H9 (cell line): ENCODE data around the gene JMJD1C. TPM values are rescaled to one million over a fixed set of nuclear protein-coding genes. Genes with fewer than 3 reads are reported as not detected.

Source experiments
- DNase-seq: peaks from one replicate; pipeline ENCODE4 v3.0.0-alpha.2; 2017
- H2AFZ ChIP-seq: one replicate; pipeline ENCODE4 v1.6.1; 2013; ENCODE audit warnings: mild to moderate bottlenecking, low read length, control low read depth, moderate library complexity
- H2AK5ac ChIP-seq: 2 replicates; pipeline ENCODE4 v1.6.1; 2013; ENCODE audit warnings: low read length, control low read depth, mixed read lengths; ENCODE audit not compliant: insufficient read length
- H2BK120ac ChIP-seq: one replicate; pipeline ENCODE4 v1.6.1; 2013; ENCODE audit warnings: low read depth, mild to moderate bottlenecking, low read length, control low read depth, inconsistent platforms; ENCODE audit not compliant: poor library complexity, severe bottlenecking
- H2BK12ac ChIP-seq: 2 replicates; pipeline ENCODE4 v1.6.1; 2013; ENCODE audit warnings: low read length, control low read depth, mixed read lengths, low read depth; ENCODE audit not compliant: insufficient read length
- H2BK15ac ChIP-seq: 2 replicates; pipeline ENCODE4 v1.6.1; 2013; ENCODE audit warnings: low read depth, low read length, control low read depth
- H2BK20ac ChIP-seq: one replicate; pipeline ENCODE4 v1.6.1; 2013; ENCODE audit warnings: low read depth, mild to moderate bottlenecking, low read length, control low read depth, inconsistent platforms; ENCODE audit not compliant: poor library complexity, severe bottlenecking
- H2BK5ac ChIP-seq: 2 replicates; pipeline ENCODE4 v1.6.1; 2013; ENCODE audit warnings: low read length, control low read depth, mixed read lengths; ENCODE audit not compliant: insufficient read length
- H3K14ac ChIP-seq: 2 replicates; pipeline ENCODE4 v1.6.1; 2013; ENCODE audit warnings: low read length, control low read depth; ENCODE audit not compliant: insufficient read depth
- H3K18ac ChIP-seq: 2 replicates; pipeline ENCODE4 v1.6.1; 2013; ENCODE audit warnings: low read depth, mild to moderate bottlenecking, mixed read lengths, low read length, control low read depth; ENCODE audit not compliant: insufficient read length
- H3K23ac ChIP-seq: 2 replicates; pipeline ENCODE4 v1.6.1; 2013; ENCODE audit warnings: low read length, control low read depth, mixed read lengths, low read depth; ENCODE audit not compliant: insufficient read length
- H3K23me2 ChIP-seq: 2 replicates; pipeline ENCODE4 v1.6.1; 2013; ENCODE audit warnings: low read depth, mild to moderate bottlenecking, mixed read lengths, low read length, control low read depth; ENCODE audit not compliant: insufficient read length, poor library complexity, severe bottlenecking
- H3K27ac ChIP-seq: 2 replicates; pipeline ENCODE4 v1.5.1; 2013; ENCODE audit warnings: low read length, control low read depth, mixed read lengths, low read depth; ENCODE audit not compliant: insufficient read length
- H3K27me3 ChIP-seq: 2 replicates; pipeline ENCODE4 v1.6.1; 2013; ENCODE audit warnings: low read length, control low read depth, inconsistent platforms; ENCODE audit not compliant: insufficient read depth
- H3K4ac ChIP-seq: 2 replicates; pipeline ENCODE4 v1.6.1; 2013; ENCODE audit warnings: low read depth, mild to moderate bottlenecking, control low read depth, inconsistent platforms, low read length, moderate library complexity
- H3K4me1 ChIP-seq: 2 replicates; pipeline ENCODE4 v1.6.1; 2013; ENCODE audit warnings: low read length, control low read depth, inconsistent platforms; ENCODE audit not compliant: insufficient read depth
- H3K4me2 ChIP-seq: 2 replicates; pipeline ENCODE4 v1.6.1; 2013; ENCODE audit warnings: low read length, control low read depth, mixed read lengths; ENCODE audit not compliant: insufficient read length, insufficient read depth
- H3K56ac ChIP-seq: 2 replicates; pipeline ENCODE4 v1.6.1; 2013; ENCODE audit warnings: low read depth, mild to moderate bottlenecking, mixed read lengths, low read length, control low read depth; ENCODE audit not compliant: insufficient read length
- H3K79me1 ChIP-seq: 2 replicates; pipeline ENCODE4 v1.6.1; 2013; ENCODE audit warnings: low read depth, mild to moderate bottlenecking, moderate library complexity, low read length, control low read depth, inconsistent platforms; ENCODE audit not compliant: insufficient read depth, poor library complexity, severe bottlenecking
- H3K79me2 ChIP-seq: 2 replicates; pipeline ENCODE4 v1.6.1; 2013; ENCODE audit warnings: low read length, control low read depth, inconsistent platforms; ENCODE audit not compliant: insufficient read depth
- H3K9ac ChIP-seq: 2 replicates; pipeline ENCODE4 v1.6.1; 2013; ENCODE audit warnings: low read length, control low read depth, mixed read lengths; ENCODE audit not compliant: insufficient read length; ENCODE audit errors: extremely low read depth
- H3K9me3 ChIP-seq: one replicate; pipeline ENCODE4 v1.6.1; 2013; ENCODE audit warnings: low read depth, low read length, inconsistent platforms; ENCODE audit not compliant: control insufficient read depth
- H3T11ph ChIP-seq: one replicate; pipeline ENCODE4 v1.6.1; 2013; ENCODE audit warnings: mild to moderate bottlenecking, low read length, control low read depth, inconsistent platforms
- H4K20me1 ChIP-seq: one replicate; pipeline ENCODE4 v1.6.1; 2013; ENCODE audit not compliant: control insufficient read depth, insufficient read length, insufficient read depth
- H4K5ac ChIP-seq: 2 replicates; pipeline ENCODE4 v1.6.1; 2013; ENCODE audit warnings: low read depth, mild to moderate bottlenecking, mixed read lengths, low read length, control low read depth; ENCODE audit not compliant: insufficient read length
- H4K8ac ChIP-seq: replicated peaks from 2 replicates; pipeline ENCODE4 v1.6.1; 2013; ENCODE audit warnings: low read length, control low read depth, mixed read lengths, low read depth; ENCODE audit not compliant: insufficient read length
- H4K91ac ChIP-seq: 2 replicates; pipeline ENCODE4 v1.6.1; 2013; ENCODE audit warnings: low read depth, mild to moderate bottlenecking, moderate library complexity, mixed read lengths, low read length, control low read depth; ENCODE audit not compliant: insufficient read length
- H3K27ac Mint-ChIP-seq, 3 experiments: 2 replicates in 2 of 3; 3 replicates in 1 of 3; pipeline ENCODE4 v1.8.0; 2020 to 2021; ENCODE audit warnings: mixed read lengths in 3 of 3, mild to moderate bottlenecking in 1 of 3, moderate library complexity in 1 of 3
- H3K27me3 Mint-ChIP-seq: 2 replicates; pipeline ENCODE4 v1.8.0; 2021; ENCODE audit warnings: low read depth, mild to moderate bottlenecking, moderate library complexity, mixed read lengths
- H3K36me3 Mint-ChIP-seq, 3 experiments: 2 replicates in 2 of 3; 3 replicates in 1 of 3; pipeline ENCODE4 v1.8.0; 2020 to 2021; ENCODE audit warnings: low read depth in 3 of 3, mixed read lengths in 3 of 3; ENCODE audit not compliant: insufficient read depth in 1 of 3
- H3K4me1 Mint-ChIP-seq, 2 experiments: 2 replicates each; pipeline ENCODE4 v1.8.0; 2020; ENCODE audit warnings: mixed read lengths in 2 of 2
- H3K4me3 Mint-ChIP-seq, 2 experiments: 2 replicates in 1 of 2; 3 replicates in 1 of 2; pipeline ENCODE4 v1.8.0; 2020 to 2021; ENCODE audit warnings: mild to moderate bottlenecking in 2 of 2, mixed read lengths in 2 of 2, moderate library complexity in 1 of 2
- H3K9me3 Mint-ChIP-seq, 2 experiments: 2 replicates in 1 of 2; 3 replicates in 1 of 2; pipeline ENCODE4 v1.8.0; 2020; ENCODE audit warnings: mild to moderate bottlenecking in 2 of 2, mixed read lengths in 2 of 2, moderate library complexity in 1 of 2
- CTCF ChIP-seq: fragments of 200-600 bp; sonication (generic); conservative IDR thresholded peaks from 3 replicates; pipeline ENCODE4 v1.8.0; 2021; ENCODE audit warnings: antibody characterized with exemption, mild to moderate bottlenecking
- total RNA-seq: library from RNA; stranded (reverse); gene quantifications from 2 replicates; pipeline ENCODE4 v1.2.1, GENCODE V29; 2021

The JMJD1C gene
- total RNA-seq, 1 experiment from 2014 or later: 200 TPM

GRCh38 chr10:63455507-63455906 lies 10.3 kb downstream of the JMJD1C start:
- Histone ChIP-seq H4K20me1 (no peaks in the 10 kb centered on the region), H3K9me3 (no peaks in the 10 kb centered on the region), H3K79me2 (peaks cover 10% of the 10 kb centered on the region; the same call in 1 of the 2 replicates), H3K27me3 (no peaks in the 10 kb centered on the region), H4K8ac (no peak overlapping the region), H3K4me2 (no peak overlapping the region), H3K23me2 (no peaks in the 10 kb centered on the region), H3K23ac (no peak overlapping the region), H3K4me1 (no peaks in the 10 kb centered on the region; the same call in 1 of the 2 replicates), H3K18ac (no peak overlapping the region), H2BK20ac (no peak overlapping the region), H3K9ac (no peak overlapping the region), H3K79me1 (peaks cover 6% of the 10 kb centered on the region), H3K4ac (no peak overlapping the region), H3K56ac (no peak overlapping the region), H2BK120ac (no peak overlapping the region), H4K91ac (no peak overlapping the region), H2BK15ac (no peak overlapping the region), H2BK5ac (no peak overlapping the region), H2AK5ac (no peak overlapping the region), H3K14ac (no peak overlapping the region), H2BK12ac (no peak overlapping the region), H3K27ac (no peak overlapping the region), H3T11ph (no peak overlapping the region), H2AFZ (no peak overlapping the region), H4K5ac (no peak overlapping the region)
- Mint-ChIP-seq H3K9me3 (no peaks in the 10 kb centered on the region), H3K4me3 (no peak overlapping the region), H3K27ac (no peak overlapping the region), H3K4me1 (peaks cover 8 to 9% of the 10 kb centered on the region in 2 experiments), H3K36me3 (peaks cover 0 to 10% (median 6%) of the 10 kb centered on the region in 3 experiments; a peak in 4 of 7 replicates), H3K27me3 (no peaks in the 10 kb centered on the region)
- TF ChIP-seq CTCF: no peak
- DNase-seq: no peak
